Measurements from ENCODE around the gene USP19. TPM values are rescaled to one million over a fixed set of nuclear protein-coding genes. Genes with fewer than 3 reads are reported as not detected.

USP19 gene
- total RNA-seq, 5 donors from 2014 or later (not counting 1 experiment from before 2014, with no cell fraction given) = 56.5 to 117 (median 105) TPM

DNA sequence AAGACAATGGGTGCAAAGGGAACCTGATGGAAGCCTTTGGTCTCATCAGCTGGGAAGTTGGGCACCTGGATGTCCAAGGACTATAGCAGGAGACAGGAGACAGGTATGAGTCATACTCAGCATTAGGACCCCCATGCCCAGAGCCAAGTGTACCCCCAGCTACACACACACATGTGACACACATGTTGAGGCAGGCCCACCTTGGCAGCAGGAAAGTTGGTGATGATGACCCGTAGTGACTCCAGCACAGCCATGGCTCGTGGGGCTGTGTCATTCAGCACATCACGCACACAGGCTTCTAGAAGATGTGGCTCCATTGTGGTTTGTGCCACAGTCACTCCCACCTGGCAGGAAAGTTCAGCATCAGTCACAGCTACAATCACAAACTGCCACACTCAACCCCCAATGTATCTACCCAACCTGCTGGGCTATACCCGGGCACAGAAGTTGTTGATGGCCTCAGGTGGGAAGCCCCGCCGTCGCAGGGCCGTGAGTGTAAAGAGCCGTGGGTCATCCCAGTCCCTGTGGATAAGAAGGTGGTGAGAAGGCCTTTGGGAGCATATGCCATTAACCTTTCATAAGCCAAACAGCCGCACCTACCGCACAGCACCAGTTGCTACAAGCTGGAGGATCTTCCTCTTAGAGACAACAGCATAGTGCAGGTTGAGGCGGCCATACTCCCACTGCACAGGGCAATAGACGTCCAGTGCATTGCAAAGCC is 21.6 kb downstream of the USP19 start:
- no peak overlapping the region for H3K4me3 ChIP-seq (ENCODE audit: control insufficient read depth in 1 of 2, extremely low read depth in 1 of 2, low read length in 1 of 2)
- peaks cover 38% of the 10 kb centered on the region for H3K36me3 Mint-ChIP-seq
- H3K36me3 ChIP-seq (ENCODE audit: control insufficient read depth in 2 of 2, extremely low read depth in 1 of 2, insufficient read depth in 1 of 2, low read length in 1 of 2) = peaks cover 10 to 63% of the 10 kb centered on the region in 2 donors
- no peaks in the 10 kb centered on the region for H3K27me3 Mint-ChIP-seq
- DNase-seq (no peak), ATAC-seq (replicated peaks in 1 of 4) (no peak)
- no peaks in the 10 kb centered on the region for H3K9me3 Mint-ChIP-seq
- no peak overlapping the region for H3K27ac Mint-ChIP-seq
- H3K4me1 ChIP-seq (ENCODE audit: control insufficient read depth in 1 of 2, extremely low read depth in 1 of 2, insufficient read depth in 2 of 2, low read length in 2 of 2) = peaks cover 8 to 24% of the 10 kb centered on the region in 2 experiments
- 92% methylated on average over 2 of the region's 13 CpGs for WGBS (ENCODE audit: insufficient coverage)
- no peaks in the 10 kb centered on the region for H3K9me3 ChIP-seq
- POLR2A ChIA-PET = no interaction called here
- CTCF ChIA-PET = no interaction called here
- peaks cover 18 to 22% (median 19%) of the 10 kb centered on the region in 3 donors for H3K4me1 Mint-ChIP-seq
- no peak overlapping the region for H3K27ac ChIP-seq (ENCODE audit: low read length)
- no peak overlapping the region for H3K4me3 Mint-ChIP-seq
- H3K27me3 ChIP-seq (replicated peaks in 1 of 2; ENCODE audit: control insufficient read depth in 2 of 2, extremely low read depth in 1 of 2, insufficient read depth in 2 of 2, low read length in 1 of 2) = no peaks in the 10 kb centered on the region

DNA sequence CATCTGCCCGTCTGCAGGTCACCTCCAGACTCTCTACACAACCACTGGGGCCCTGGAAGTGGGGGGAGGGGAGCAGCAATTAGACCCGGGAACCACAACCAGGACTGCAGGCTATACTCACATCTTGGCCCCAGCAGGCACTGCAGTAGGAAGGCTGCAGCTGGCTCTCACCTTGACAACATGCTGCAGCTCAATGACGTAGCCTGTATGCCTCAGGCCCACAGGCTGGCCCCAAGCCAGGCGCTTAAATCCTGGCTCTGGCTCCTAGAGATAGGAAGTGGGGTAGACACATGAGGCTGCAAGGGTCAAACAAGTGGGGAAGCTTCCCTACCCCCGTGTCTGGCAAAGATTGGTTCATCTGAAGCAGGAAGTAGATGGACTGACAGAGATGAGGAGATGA is 22.2 kb downstream of the USP19 start:
- no peaks in the 10 kb centered on the region for H3K9me3 ChIP-seq
- H3K36me3 Mint-ChIP-seq = peaks cover 37% of the 10 kb centered on the region
- no peak overlapping the region for H3K4me3 ChIP-seq (ENCODE audit: control insufficient read depth in 1 of 2, extremely low read depth in 1 of 2, low read length in 1 of 2)
- peaks cover 11 to 18% (median 12%) of the 10 kb centered on the region in 3 donors for H3K4me1 Mint-ChIP-seq
- no peaks in the 10 kb centered on the region for H3K9me3 Mint-ChIP-seq
- no peak for DNase-seq
- no peak overlapping the region for H3K27ac Mint-ChIP-seq
- H3K4me1 ChIP-seq (ENCODE audit: control insufficient read depth in 1 of 2, extremely low read depth in 1 of 2, insufficient read depth in 2 of 2, low read length in 2 of 2) = peaks cover 4 to 18% of the 10 kb centered on the region in 2 experiments
- WGBS (ENCODE audit: insufficient coverage) = 94% methylated on average over 2 of the region's 5 CpGs
- ChIA-PET CTCF (no interaction called here), POLR2A (no interaction called here)
- H3K4me3 Mint-ChIP-seq = no peak overlapping the region
- no peak for ATAC-seq (replicated peaks in 1 of 4)
- H3K27me3 Mint-ChIP-seq = no peaks in the 10 kb centered on the region
- peaks cover 10 to 63% of the 10 kb centered on the region in 2 donors for H3K36me3 ChIP-seq (ENCODE audit: control insufficient read depth in 2 of 2, extremely low read depth in 1 of 2, insufficient read depth in 1 of 2, low read length in 1 of 2)
- H3K27ac ChIP-seq (ENCODE audit: low read length) = no peak overlapping the region
- H3K27me3 ChIP-seq (replicated peaks in 1 of 2; ENCODE audit: control insufficient read depth in 2 of 2, extremely low read depth in 1 of 2, insufficient read depth in 2 of 2, low read length in 1 of 2) = no peaks in the 10 kb centered on the region

- POLR2A ChIA-PET = interaction anchor here (0.7 to 1.3 kb wide), 5 partner anchors 10 to 376 kb away, joined by 3 to 17 read pairs (median 3); partner anchors contain the start of genes DAG1 (in 1 of the 2), USP19 (in 1 of the 2) and WDR6 (in 1 of the 2)
- WGBS (ENCODE audit: insufficient coverage) = 0% methylated on average over 58 of the region's 65 CpGs
- H3K27me3 Mint-ChIP-seq = no peaks in the 10 kb centered on the region
- H3K27ac ChIP-seq (ENCODE audit: low read length) = peak within 1 kb of the TSS; percentile 96
- CTCF ChIA-PET = interaction anchor here (0.5 to 2.7 kb wide), 13 partner anchors 10 to 410 kb away, joined by 3 to 28 read pairs (median 4); partner anchors contain the start of genes DAG1 (in 1 of the 2), KLHDC8B (in 1 of the 2), NDUFAF3 (in 1 of the 2) and QARS1 (in 1 of the 2)
- peaks cover 0 to 27% of the 10 kb centered on the region in 2 donors for H3K36me3 ChIP-seq (ENCODE audit: control insufficient read depth in 2 of 2, extremely low read depth in 1 of 2, insufficient read depth in 1 of 2, low read length in 1 of 2)
- H3K4me3 ChIP-seq (ENCODE audit: control insufficient read depth in 1 of 2, extremely low read depth in 1 of 2, low read length in 1 of 2) = peak within 1 kb of the TSS; percentile 78 to 99
- H3K4me1 ChIP-seq (ENCODE audit: control insufficient read depth in 1 of 2, extremely low read depth in 1 of 2, insufficient read depth in 2 of 2, low read length in 2 of 2) = peaks cover 14 to 37% of the 10 kb centered on the region in 2 experiments
- no peaks in the 10 kb centered on the region for H3K9me3 Mint-ChIP-seq
- peaks cover 40 to 49% (median 44%) of the 10 kb centered on the region in 3 donors for H3K4me1 Mint-ChIP-seq
- peak; percentile 81 to 87 (median 86) for ATAC-seq (replicated peaks in 1 of 4)
- H3K9me3 ChIP-seq = no peaks in the 10 kb centered on the region
- no peaks in the 10 kb centered on the region for H3K27me3 ChIP-seq (replicated peaks in 1 of 2; ENCODE audit: control insufficient read depth in 2 of 2, extremely low read depth in 1 of 2, insufficient read depth in 2 of 2, low read length in 1 of 2)
- H3K27ac Mint-ChIP-seq = peak within 1 kb of the TSS; percentile 98 to 99
- H3K36me3 Mint-ChIP-seq = peaks cover 18% of the 10 kb centered on the region
- peak within 1 kb of the TSS; percentile 90 to 98 (median 94) for H3K4me3 Mint-ChIP-seq
- DNase-seq = peak; percentile 91 to 97 (median 95)
Observed at GRCh38 chr3:49093853-49094767, 26.5 kb downstream of the USP19 start, which contains the start of gene QRICH1. Gene QRICH1, minus strand, starts transcription at chr3:49094071. Its CDS starts 17,054 bp downstream, at chr3:49077017.

DNA sequence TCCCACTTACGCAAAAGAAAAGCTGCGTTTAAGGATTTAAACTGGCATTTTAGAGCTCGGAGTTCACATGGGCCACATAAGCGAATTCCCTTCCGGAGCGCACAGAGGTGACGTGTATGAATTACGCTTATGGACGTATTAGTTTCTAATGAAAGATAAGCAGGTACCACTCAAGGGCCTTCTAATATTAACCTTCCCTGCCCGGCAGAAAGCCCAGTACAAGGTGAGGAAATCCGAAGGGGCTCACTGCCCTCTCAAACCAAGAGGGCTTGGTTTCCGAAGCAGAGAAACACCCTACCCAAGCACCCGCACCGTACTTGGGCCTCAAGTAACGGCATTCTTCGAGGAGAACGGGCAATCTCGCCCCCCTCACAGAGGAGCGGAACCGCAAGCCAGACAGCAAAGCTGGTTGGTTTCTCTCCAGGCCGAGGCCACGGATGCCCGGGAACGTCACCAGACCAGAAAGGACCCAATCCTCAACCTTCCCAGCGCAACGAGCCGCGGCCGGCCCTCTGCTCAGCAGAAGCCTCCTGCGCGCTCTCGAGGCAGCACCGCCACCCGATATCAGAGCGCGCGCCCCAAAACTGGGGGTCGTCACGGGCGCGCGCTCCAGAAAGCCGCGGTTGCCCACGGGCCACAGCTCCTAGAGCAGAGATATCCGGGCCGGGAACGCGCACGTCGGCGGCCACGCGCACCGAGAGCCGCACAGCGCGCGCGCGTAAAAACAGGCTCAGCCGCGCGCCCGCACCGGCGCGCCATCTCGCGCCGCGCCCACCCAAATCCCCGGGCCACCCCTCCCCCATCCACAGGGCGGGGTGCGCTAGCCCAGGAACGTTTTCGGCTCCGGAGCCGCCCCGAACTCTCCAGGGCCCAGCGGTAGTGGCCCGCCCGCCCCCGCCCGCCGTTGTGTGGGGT is 27.4 kb downstream of the USP19 start:
- ATAC-seq (replicated peaks in 1 of 4) (peak; percentile 42 to 48 (median 46)), DNase-seq (peak; percentile 59 to 90 (median 80))
- ChIA-PET POLR2A (interaction anchor here (0.6 to 1.9 kb wide), 6 partner anchors 28 to 377 kb away, joined by 3 to 17 read pairs (median 3); partner anchors contain the start of genes DAG1 (in 1 of the 2), IMPDH2 (in 1 of the 2), USP19 (in 1 of the 2) and WDR6 (in 1 of the 2)), CTCF (interaction anchor here in 1 of 2 donors (0.6 to 2.7 kb wide), 12 partner anchors 11 to 409 kb away, joined by 3 to 28 read pairs (median 6); partner anchors contain the start of genes KLHDC8B, NDUFAF3, QARS1 and USP19)
- H3K27ac ChIP-seq (ENCODE audit: low read length) = peak overlapping the region; percentile 96
- Mint-ChIP-seq H3K4me3 (peak overlapping the region; percentile 90 to 98 (median 94)), H3K27me3 (no peaks in the 10 kb centered on the region), H3K9me3 (no peaks in the 10 kb centered on the region), H3K4me1 (peaks cover 45 to 54% (median 50%) of the 10 kb centered on the region in 3 donors), H3K36me3 (peaks cover 11% of the 10 kb centered on the region), H3K27ac (peak overlapping the region; percentile 88 to 90)
- peak overlapping the region; percentile 78 to 99 for H3K4me3 ChIP-seq (ENCODE audit: control insufficient read depth in 1 of 2, extremely low read depth in 1 of 2, low read length in 1 of 2)
- H3K9me3 ChIP-seq = no peaks in the 10 kb centered on the region
- H3K4me1 ChIP-seq (ENCODE audit: control insufficient read depth in 1 of 2, extremely low read depth in 1 of 2, insufficient read depth in 2 of 2, low read length in 2 of 2) = peaks cover 14 to 45% of the 10 kb centered on the region in 2 experiments
- peaks cover 0 to 20% of the 10 kb centered on the region in 2 donors for H3K36me3 ChIP-seq (ENCODE audit: control insufficient read depth in 2 of 2, extremely low read depth in 1 of 2, insufficient read depth in 1 of 2, low read length in 1 of 2)
- WGBS (ENCODE audit: insufficient coverage) = 0% methylated on average over 70 of the region's 86 CpGs
- no peaks in the 10 kb centered on the region for H3K27me3 ChIP-seq (replicated peaks in 1 of 2; ENCODE audit: control insufficient read depth in 2 of 2, extremely low read depth in 1 of 2, insufficient read depth in 2 of 2, low read length in 1 of 2)

- no peak overlapping the region for H3K27ac Mint-ChIP-seq
- WGBS (ENCODE audit: insufficient coverage) = 91% methylated on average over 8 of the region's 8 CpGs
- Histone ChIP-seq H3K27ac (ENCODE audit: low read length) (no peak overlapping the region), H3K4me3 (ENCODE audit: control insufficient read depth in 1 of 2, extremely low read depth in 1 of 2, low read length in 1 of 2) (no peak overlapping the region), H3K9me3 (no peaks in the 10 kb centered on the region), H3K27me3 (replicated peaks in 1 of 2; ENCODE audit: control insufficient read depth in 2 of 2, extremely low read depth in 1 of 2, insufficient read depth in 2 of 2, low read length in 1 of 2) (no peaks in the 10 kb centered on the region), H3K36me3 (ENCODE audit: control insufficient read depth in 2 of 2, extremely low read depth in 1 of 2, insufficient read depth in 1 of 2, low read length in 1 of 2) (peaks cover 5 to 23% of the 10 kb centered on the region in 2 donors), H3K4me1 (ENCODE audit: control insufficient read depth in 1 of 2, extremely low read depth in 1 of 2, insufficient read depth in 2 of 2, low read length in 2 of 2) (peaks cover 0 to 6% of the 10 kb centered on the region in 2 experiments)
- DNase-seq (no peak), ATAC-seq (replicated peaks in 1 of 4) (peak in 1 of 4 experiments; percentile 24)
- H3K27me3 Mint-ChIP-seq = no peaks in the 10 kb centered on the region
- no peaks in the 10 kb centered on the region for H3K9me3 Mint-ChIP-seq
- ChIA-PET CTCF (interaction anchor here in 1 of 2 donors (0.7 kb wide), 1 partner anchor 369 kb away, joined by 3 read pairs; no protein-coding TSS in a partner anchor), POLR2A (interaction anchor here in 1 of 2 donors (0.7 to 1.1 kb wide), 2 partner anchors 10 to 52 kb away, joined by 3 read pairs; partner anchors contain the start of gene IMPDH2)
- peaks cover 3% of the 10 kb centered on the region for H3K36me3 Mint-ChIP-seq
- H3K4me1 Mint-ChIP-seq = peaks cover 8 to 36% (median 30%) of the 10 kb centered on the region in 3 donors
- no peak overlapping the region for H3K4me3 Mint-ChIP-seq
Observed at GRCh38 chr3:49081429-49081828, 39.2 kb downstream of the USP19 start.
